Endothelial cell of umbilical vein (primary cell): ENCODE measurements around the gene TMEM33. TPM values are rescaled to one million over a fixed set of nuclear protein-coding genes. Genes with fewer than 3 reads are reported as not detected.

Source experiments
- BruUV-seq: library from RNA; stranded (reverse); fragments of 400-500 nt; replicated peaks from 2 replicates; lab custom pipeline; 2021; lab: Mats Ljungman, UMichigan
- CTCF ChIA-PET: fragments of 300-600, 350-600 bp; sonication (Branson Sonifier 250); formaldehyde crosslinking; loops from one replicate; lab custom pipeline; 2021; ENCODE audit warnings: antibody characterized with exemption, inconsistent platforms; lab: Charles Lee
- POLR2A ChIA-PET: fragments of 300-600, 350-600 bp; sonication (Branson Sonifier 250); formaldehyde crosslinking; loops from one replicate; lab custom pipeline; 2021; ENCODE audit warnings: antibody characterized with exemption, inconsistent platforms; lab: Charles Lee
- DNase-seq: peaks from one replicate; pipeline ENCODE4 v3.0.0-alpha.2; 2011; ENCODE audit warnings: low read depth, low spot score
- FAIRE-seq: peaks from 2 replicates; lab custom pipeline; 2011; peaks lifted over from hg19 to GRCh38; lab: Jason Lieb, UNC
- H2AFZ ChIP-seq: 2 replicates; pipeline ENCODE4 v1.6.0; 2012; ENCODE audit warnings: low read depth, low read length, control low read depth, inconsistent platforms
- H3K27ac ChIP-seq: 2 replicates; pipeline ENCODE4 v1.5.1; 2011; ENCODE audit warnings: low read depth, mild to moderate bottlenecking, control low read depth, low read length, moderate library complexity; ENCODE audit not compliant: insufficient read depth
- H3K27me3 ChIP-seq, 2 experiments: 2 replicates each; pipeline versions ENCODE4 v1.6.0 to v1.6.1; 2011; ENCODE audit warnings: low read length in 2 of 2, mixed read lengths in 1 of 2; ENCODE audit not compliant: control insufficient read depth in 2 of 2, insufficient read depth in 2 of 2
- H3K36me3 ChIP-seq, 2 experiments: 2 replicates in 1 of 2; 3 replicates in 1 of 2; pipeline ENCODE4 v1.5.1; 2011; ENCODE audit warnings: low read length in 2 of 2, mild to moderate bottlenecking in 1 of 2, moderate library complexity in 1 of 2; ENCODE audit not compliant: control insufficient read depth in 2 of 2, insufficient read depth in 2 of 2; ENCODE audit errors: extremely low read depth in 1 of 2
- H3K4me1 ChIP-seq: 3 replicates; pipeline ENCODE4 v1.5.1; 2011; ENCODE audit warnings: mild to moderate bottlenecking, low read length; ENCODE audit not compliant: control insufficient read depth, insufficient read depth; ENCODE audit errors: extremely low read depth
- H3K4me2 ChIP-seq: 2 replicates; pipeline ENCODE4 v1.6.1; 2011; ENCODE audit warnings: low read length, control low read depth, mixed read lengths; ENCODE audit not compliant: insufficient read depth
- H3K4me3 ChIP-seq, 3 experiments: fragments of 200-600 bp in 1 of 3; sonication (generic), shearing (Covaris generic) in 1 of 3; replicated peaks in 1 of 3; 2 replicates each; pipeline ENCODE4 v1.5.1; 2011 to 2016; ENCODE audit warnings: control low read depth in 3 of 3, low read length in 3 of 3, mild to moderate bottlenecking in 2 of 3, inconsistent platforms in 1 of 3, low read depth in 1 of 3, moderate library complexity in 1 of 3; ENCODE audit not compliant: insufficient read depth in 1 of 3
- H3K79me2 ChIP-seq: 2 replicates; pipeline ENCODE4 v1.6.0; 2012; ENCODE audit warnings: low read length, inconsistent platforms; ENCODE audit not compliant: control insufficient read depth, insufficient read depth
- H3K9ac ChIP-seq: replicated peaks from 2 replicates; pipeline ENCODE3; 2011; ENCODE audit warnings: low read length, control low read depth; ENCODE audit not compliant: insufficient read depth; ENCODE audit errors: extremely low read depth
- H3K9me1 ChIP-seq: replicated peaks from 3 replicates; pipeline ENCODE4 v1.6.0; 2011; ENCODE audit warnings: mild to moderate bottlenecking, low read length; ENCODE audit not compliant: control insufficient read depth, insufficient read depth; ENCODE audit errors: extremely low read depth
- H3K9me3 ChIP-seq: replicated peaks from 2 replicates; pipeline ENCODE4 v1.5.1; 2012; ENCODE audit warnings: low read length, inconsistent platforms; ENCODE audit not compliant: control insufficient read depth, insufficient read depth
- H4K20me1 ChIP-seq: replicated peaks from 2 replicates; pipeline ENCODE3; 2011; ENCODE audit warnings: mild to moderate bottlenecking, low read length; ENCODE audit not compliant: control insufficient read depth, insufficient read depth; ENCODE audit errors: extremely low read depth
- EZH2 ChIP-seq: IDR thresholded peaks from 2 replicates; pipeline ENCODE4 v1.6.1; 2012; ENCODE audit warnings: borderline replicate concordance, low read depth, mild to moderate bottlenecking, moderate library complexity, low read length, inconsistent platforms; ENCODE audit not compliant: severe bottlenecking
- FOS ChIP-seq: IDR thresholded peaks from 2 replicates; pipeline ENCODE4 v1.6.1; 2011; ENCODE audit warnings: mild to moderate bottlenecking, low read length, moderate library complexity, borderline replicate concordance; ENCODE audit not compliant: insufficient read depth
- GATA2 ChIP-seq: IDR thresholded peaks from 2 replicates; pipeline ENCODE4 v1.7.0; 2011; ENCODE audit warnings: low read depth, mild to moderate bottlenecking, moderate library complexity, mixed read lengths, low read length; ENCODE audit not compliant: insufficient read length, insufficient read depth
- JUN ChIP-seq: IDR thresholded peaks from 2 replicates; pipeline ENCODE4 v1.6.1; 2011; ENCODE audit warnings: borderline replicate concordance, low read depth; ENCODE audit not compliant: insufficient read length, insufficient read depth
- MYC ChIP-seq: IDR thresholded peaks from one replicate; pipeline ENCODE4 v1.6.1; 2011; ENCODE audit warnings: mild to moderate bottlenecking, low read depth, low read length
- POLR2A ChIP-seq: IDR thresholded peaks from 2 replicates; pipeline ENCODE4 v1.6.1; 2012; ENCODE audit warnings: low read depth, mild to moderate bottlenecking, control low read depth, low read length
- POLR2AphosphoS5 ChIP-seq: IDR thresholded peaks from 2 replicates; pipeline ENCODE4 v1.6.1; 2012; ENCODE audit warnings: low read depth, mild to moderate bottlenecking, control low read depth, low read length, moderate library complexity; ENCODE audit not compliant: insufficient read depth
- dilution Hi-C: fragments of 300-500 bp; cut with MboI; formaldehyde crosslinking; loops from one replicate; pipeline ENCODE4 v1.15.0; 2019; ENCODE audit warnings: low sequenced_read_pairs; ENCODE audit not compliant: extremely low pct_ligation_motif_present
- intact Hi-C: fragments of 100-400 bp; cut with micrococcal nuclease; formaldehyde crosslinking; loops from one replicate; pipeline ENCODE4 v1.10.0; 2022
- polyA plus RNA-seq, 4 experiments: library from polyadenylated mRNA; depleted of rRNA in 3 of 4; stranded (reverse) in 3 of 4; unstranded in 1 of 4; fragments of >200 nt; gene quantifications; 2 replicates each; pipeline versions ENCODE4 v1.2.1 to v1.2.3, GENCODE V29; 2011 to 2012; ENCODE audit warnings: missing spikeins in 1 of 4
- total RNA-seq: library from RNA; stranded (reverse); gene quantifications from 2 replicates; pipeline ENCODE4 v1.2.3, GENCODE V29; 2021
- TF ChIP-seq, protein P1 (sequence below), 2 donors: IDR thresholded peaks; 1 replicate in 1 of 2; 2 replicates in 1 of 2; pipeline ENCODE4 v1.5.1; 2011; ENCODE audit warnings: low read length in 2 of 2, mild to moderate bottlenecking in 2 of 2, moderate library complexity in 2 of 2, control low read depth in 1 of 2, inconsistent platforms in 1 of 2, low read depth in 1 of 2; ENCODE audit not compliant: insufficient read depth in 1 of 2; ENCODE audit errors: extremely low read depth in 1 of 2
- TF ChIP-seq, protein P2 (sequence below): IDR thresholded peaks from 2 replicates; pipeline ENCODE4 v1.6.1; 2011; ENCODE audit not compliant: insufficient read depth, insufficient read length

The TMEM33 gene
- total and polyA plus RNA-seq, 2 donors (not counting 3 experiments of a cell fraction or from before 2014, with no cell fraction given), result 52.9 to 60.1 TPM

DNA sequence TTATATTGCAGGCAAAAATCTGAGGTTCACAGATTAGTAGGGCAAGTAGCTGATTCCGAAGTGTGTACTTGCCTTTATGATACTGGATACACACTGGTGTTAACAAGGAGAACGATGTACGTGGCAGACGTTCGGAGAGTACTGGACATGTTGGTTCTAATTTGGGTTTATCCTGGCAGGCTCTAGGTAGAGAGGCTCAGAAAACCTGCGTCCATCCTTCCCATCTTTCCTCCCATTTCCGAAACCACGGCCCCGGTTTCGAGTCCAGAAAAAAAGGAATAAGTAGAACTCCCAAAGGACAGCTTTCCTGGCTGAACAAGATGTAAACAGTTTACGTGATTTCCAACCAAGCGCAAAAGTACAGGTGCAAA is 54.8 kb downstream of the TMEM33 start:
- peaks cover 14% of the 10 kb centered on the region for H3K4me1 ChIP-seq
- no peaks in the 10 kb centered on the region for H3K9me3 ChIP-seq
- intact Hi-C loops, result loop anchor here (1.0 kb wide), 1 partner anchor 55 kb away; the partner anchor contains the start of gene TMEM33
- H4K20me1 ChIP-seq, result no peaks in the 10 kb centered on the region
- DNase-seq, result no peak
- BruUV-seq, result TSS peak; percentile 91
- CTCF ChIA-PET, result interaction anchor here (0.8 to 1.6 kb wide), 3 partner anchors 13 to 58 kb away, joined by 3 to 5 read pairs (median 3); no protein-coding TSS in a partner anchor
- FAIRE-seq, result no peak
- no peaks in the 10 kb centered on the region for H3K9me1 ChIP-seq
- no peak for TF ChIP-seq FOS
- H3K4me3 ChIP-seq, result peak overlapping the region; percentile 28 to 96 (median 85)
- H3K27ac ChIP-seq, result peak overlapping the region; percentile 60
- peak overlapping the region; percentile 90 for H3K4me2 ChIP-seq
- no peaks in the 10 kb centered on the region for H3K27me3 ChIP-seq
- POLR2A ChIA-PET, result no interaction called here
- peak overlapping the region; percentile 95 for H2AFZ ChIP-seq
- peak overlapping the region; percentile 81 for H3K9ac ChIP-seq
- dilution Hi-C loops, result no loop called here
- no peaks in the 10 kb centered on the region for H3K36me3 ChIP-seq
- H3K79me2 ChIP-seq, result peaks cover 16% of the 10 kb centered on the region

DNA sequence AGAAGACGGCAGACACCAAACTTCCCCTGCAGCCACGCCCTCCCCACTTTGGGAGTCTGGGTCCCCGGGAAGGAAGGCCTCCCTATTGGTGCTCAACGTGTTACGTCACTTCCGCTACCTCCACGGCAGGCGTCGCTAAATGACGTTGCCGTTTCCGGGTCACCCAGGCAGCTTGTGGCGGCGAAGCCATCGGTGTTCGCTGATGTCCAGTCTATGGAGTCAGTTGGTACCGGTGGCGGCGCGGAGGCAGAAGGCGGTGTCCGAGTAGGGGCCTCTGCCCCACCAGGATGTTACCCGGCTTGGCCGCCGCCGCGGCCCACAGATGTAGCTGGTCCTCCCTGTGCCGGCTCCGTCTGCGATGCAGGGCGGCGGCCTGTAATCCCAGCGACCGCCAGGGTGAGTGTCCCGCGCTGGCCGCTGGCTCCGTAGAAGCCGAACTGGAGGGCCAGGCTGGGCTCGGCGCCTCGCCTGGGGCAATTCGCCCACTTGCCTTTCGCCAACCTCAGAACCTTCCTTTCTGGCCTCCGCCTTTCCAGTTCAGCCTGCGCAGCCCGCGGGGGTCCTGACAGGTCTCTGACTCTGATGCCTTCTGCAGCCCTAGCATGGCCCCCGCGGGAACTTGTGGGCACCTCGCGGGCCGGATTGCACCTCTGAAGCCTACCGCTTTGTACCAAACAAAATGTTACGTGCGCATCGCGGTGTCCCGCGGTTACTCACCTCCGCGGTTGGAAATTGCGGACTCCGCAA is 55.3 kb downstream of the TMEM33 start, which contains the start of gene SLC30A9:
Gene SLC30A9 (plus strand): TSS at position 166 of the 747 bp plus-strand sequence. CDS start 122 bp downstream, at position 288.
- CTCF ChIA-PET, result interaction anchor here (0.8 to 1.6 kb wide), 3 partner anchors 14 to 58 kb away, joined by 3 to 5 read pairs (median 3); no protein-coding TSS in a partner anchor
- DNase-seq, result peak; percentile 95
- dilution Hi-C loops (no loop called here), intact Hi-C loops (loop anchor here (1.0 kb wide), 1 partner anchor 55 kb away; the partner anchor contains the start of gene TMEM33)
- POLR2A ChIA-PET, result no interaction called here
- no peaks in the 10 kb centered on the region for H3K27me3 ChIP-seq
- TF ChIP-seq POLR2AphosphoS5, result peak; percentile 88
- TF ChIP-seq FOS, result peak; percentile 5
- peak; percentile 58 for TF ChIP-seq JUN
- TF ChIP-seq, protein P1, sequence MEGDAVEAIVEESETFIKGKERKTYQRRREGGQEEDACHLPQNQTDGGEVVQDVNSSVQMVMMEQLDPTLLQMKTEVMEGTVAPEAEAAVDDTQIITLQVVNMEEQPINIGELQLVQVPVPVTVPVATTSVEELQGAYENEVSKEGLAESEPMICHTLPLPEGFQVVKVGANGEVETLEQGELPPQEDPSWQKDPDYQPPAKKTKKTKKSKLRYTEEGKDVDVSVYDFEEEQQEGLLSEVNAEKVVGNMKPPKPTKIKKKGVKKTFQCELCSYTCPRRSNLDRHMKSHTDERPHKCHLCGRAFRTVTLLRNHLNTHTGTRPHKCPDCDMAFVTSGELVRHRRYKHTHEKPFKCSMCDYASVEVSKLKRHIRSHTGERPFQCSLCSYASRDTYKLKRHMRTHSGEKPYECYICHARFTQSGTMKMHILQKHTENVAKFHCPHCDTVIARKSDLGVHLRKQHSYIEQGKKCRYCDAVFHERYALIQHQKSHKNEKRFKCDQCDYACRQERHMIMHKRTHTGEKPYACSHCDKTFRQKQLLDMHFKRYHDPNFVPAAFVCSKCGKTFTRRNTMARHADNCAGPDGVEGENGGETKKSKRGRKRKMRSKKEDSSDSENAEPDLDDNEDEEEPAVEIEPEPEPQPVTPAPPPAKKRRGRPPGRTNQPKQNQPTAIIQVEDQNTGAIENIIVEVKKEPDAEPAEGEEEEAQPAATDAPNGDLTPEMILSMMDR (IDR thresholded peaks at IDR 0.05; ENCODE audit: extremely low read depth in 1 of 2, insufficient read depth in 1 of 2, low read depth in 1 of 2, low read length in 2 of 2), result peak; percentile 19 to 57
- TF ChIP-seq POLR2A, result peak; percentile 90
- no peak for TF ChIP-seq MYC
- TF ChIP-seq EZH2, result no peak
- TF ChIP-seq, protein P2, sequence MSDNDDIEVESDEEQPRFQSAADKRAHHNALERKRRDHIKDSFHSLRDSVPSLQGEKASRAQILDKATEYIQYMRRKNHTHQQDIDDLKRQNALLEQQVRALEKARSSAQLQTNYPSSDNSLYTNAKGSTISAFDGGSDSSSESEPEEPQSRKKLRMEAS, result no peak
- TF ChIP-seq GATA2, result no peak
- no peaks in the 10 kb centered on the region for H3K36me3 ChIP-seq
- peak within 1 kb of the TSS; percentile 95 for H2AFZ ChIP-seq
- TSS peak; percentile 69 for BruUV-seq
- H3K79me2 ChIP-seq, result peaks cover 19% of the 10 kb centered on the region
- peak within 1 kb of the TSS; percentile 60 for H3K27ac ChIP-seq
- no peaks in the 10 kb centered on the region for H3K9me1 ChIP-seq
- H4K20me1 ChIP-seq, result no peaks in the 10 kb centered on the region
- H3K9ac ChIP-seq, result peak within 1 kb of the TSS; percentile 81
- peaks cover 14% of the 10 kb centered on the region for H3K4me1 ChIP-seq
- H3K4me2 ChIP-seq, result peak within 1 kb of the TSS; percentile 95
- no peaks in the 10 kb centered on the region for H3K9me3 ChIP-seq
- peak; percentile 92 for FAIRE-seq
- peak within 1 kb of the TSS; percentile 51 to 96 (median 85) for H3K4me3 ChIP-seq
